ENCODE measurements around the gene DTNB. TPM values are rescaled to one million over a fixed set of nuclear protein-coding genes. Genes with fewer than 3 reads are reported as not detected.

DTNB gene
- polyA plus RNA-seq, 4 donors: 16.4 to 22.2 (median 18.7) TPM

DNA sequence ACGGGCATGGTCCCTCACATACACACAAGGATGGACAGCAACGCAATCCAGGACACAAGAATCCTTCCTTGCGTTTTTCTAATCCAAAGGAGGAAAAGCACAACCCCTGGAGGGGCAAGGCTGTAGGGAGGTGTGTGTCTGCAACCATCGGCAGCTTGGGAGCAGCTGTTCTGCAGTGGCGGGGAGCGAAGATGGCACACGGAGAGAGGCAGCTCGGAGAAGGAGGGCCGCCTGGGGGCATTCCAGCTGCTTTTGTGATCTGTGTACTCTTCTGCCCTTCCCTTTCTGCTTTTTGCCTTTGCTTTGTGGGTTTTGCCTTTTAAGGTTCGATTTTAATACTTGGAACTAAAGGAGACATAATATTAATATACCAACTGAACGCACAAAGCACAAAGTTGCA is 194.6 kb downstream of the DTNB start:
- DNase-seq (ENCODE audit: low read depth in 4 of 4, low spot score in 3 of 4): no peak

GRCh38 chr2:25473758-25474340 is 199.5 kb downstream of the DTNB start:
- DNase-seq (ENCODE audit: low read depth in 4 of 4, low spot score in 3 of 4): peak; percentile 37 to 65 (median 52)

DNA sequence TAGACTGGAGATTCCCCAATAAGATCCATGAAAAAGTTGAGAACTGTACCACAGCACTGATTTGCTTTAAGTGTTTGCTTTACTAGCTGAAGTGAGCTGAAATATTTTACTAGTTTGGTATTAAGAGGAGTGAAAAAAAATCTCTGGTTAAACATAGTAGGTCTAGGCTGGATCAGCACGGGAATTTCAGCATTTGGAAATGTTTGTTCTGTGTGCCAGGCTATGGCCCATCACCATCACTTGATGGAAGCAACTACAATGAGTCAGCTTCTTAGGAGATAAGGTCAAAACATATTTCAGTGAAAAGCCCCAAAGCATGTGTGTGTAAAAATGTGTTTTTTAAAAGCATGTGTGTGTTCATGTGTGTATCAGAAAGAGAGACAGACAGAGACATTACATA is 200.2 kb downstream of the DTNB start:
- no peak for DNase-seq (ENCODE audit: low read depth in 4 of 4, low spot score in 3 of 4)

- no peak for DNase-seq (ENCODE audit: low read depth in 4 of 4, low spot score in 3 of 4)
Observed at GRCh38 chr2:25470806-25471205, 202.6 kb downstream of the DTNB start.

DNA sequence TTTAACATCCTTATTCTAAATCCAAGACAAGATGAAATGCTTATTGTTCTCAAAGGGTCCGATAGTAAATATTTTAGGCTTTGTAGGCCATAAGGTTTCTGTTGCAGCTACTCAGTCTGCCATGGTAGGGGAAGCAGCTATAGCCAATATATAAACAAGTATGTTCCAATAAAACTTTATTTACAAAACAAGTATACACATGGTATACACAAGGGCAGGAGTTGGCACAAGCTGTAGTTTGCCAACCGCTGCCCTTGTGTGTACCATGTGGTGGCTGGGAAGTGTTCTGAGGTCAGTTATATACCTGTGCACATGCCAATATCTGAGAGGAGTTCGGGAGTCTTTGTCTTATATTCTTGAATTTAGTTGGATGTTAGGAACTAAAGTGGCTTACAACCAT is 205.6 kb downstream of the DTNB start:
- DNase-seq (ENCODE audit: low read depth in 4 of 4, low spot score in 3 of 4): no peak

DNA sequence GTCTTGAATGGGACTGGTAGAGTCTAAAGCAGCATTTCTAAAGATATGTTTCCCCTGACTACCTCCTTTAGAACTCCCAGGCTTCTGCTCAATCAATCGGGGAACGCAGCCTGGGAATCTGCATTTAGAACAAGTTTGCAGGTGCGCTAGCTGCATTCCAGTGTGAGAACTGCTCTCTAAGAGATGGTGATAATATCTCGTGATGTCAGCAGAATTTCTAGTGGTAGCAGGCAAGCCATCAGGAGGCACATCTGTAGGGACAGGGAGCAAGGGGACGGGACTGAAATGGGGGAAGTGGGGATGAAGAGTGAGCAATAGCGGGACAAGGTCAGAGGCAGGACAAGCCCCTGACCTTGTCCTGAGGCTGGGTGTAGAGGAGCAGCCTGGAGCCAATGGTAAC is 211.4 kb downstream of the DTNB start:
- DNase-seq (ENCODE audit: low read depth in 4 of 4, low spot score in 3 of 4): no peak

GRCh38 chr2:25460261-25460905 is 213.0 kb downstream of the DTNB start:
- DNase-seq (ENCODE audit: low read depth in 4 of 4, low spot score in 3 of 4): no peak

- DNase-seq (ENCODE audit: low read depth in 4 of 4, low spot score in 3 of 4): no peak
Observed at GRCh38 chr2:25454824-25455611, 218.4 kb downstream of the DTNB start.

- DNase-seq (ENCODE audit: low read depth in 4 of 4, low spot score in 3 of 4): no peak
Observed at GRCh38 chr2:25453199-25453905, 220.0 kb downstream of the DTNB start.

GRCh38 chr2:25448808-25449207 is 224.6 kb downstream of the DTNB start:
- DNase-seq (ENCODE audit: low read depth in 4 of 4, low spot score in 3 of 4): no peak

DNA sequence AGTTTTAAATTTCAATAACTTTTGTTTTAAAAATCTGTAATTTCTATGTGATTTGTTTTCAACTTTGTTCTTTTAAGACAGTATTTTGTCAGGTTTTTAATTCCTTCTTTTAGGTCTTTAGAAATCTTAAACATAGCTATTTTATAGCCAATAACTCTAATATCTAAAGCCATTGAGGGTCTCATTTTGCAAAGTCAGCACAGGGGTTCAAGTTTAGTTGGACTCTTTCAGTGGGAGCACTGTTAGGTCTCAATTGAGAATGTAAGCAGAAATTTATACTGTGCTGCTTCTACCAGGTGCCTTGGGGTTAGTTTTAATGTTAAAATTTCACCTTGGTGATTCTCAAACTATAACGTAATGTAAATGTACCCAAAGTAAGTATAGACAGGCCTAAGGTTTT is 226.4 kb downstream of the DTNB start:
- no peak for DNase-seq (ENCODE audit: low read depth in 4 of 4, low spot score in 3 of 4)

DNA sequence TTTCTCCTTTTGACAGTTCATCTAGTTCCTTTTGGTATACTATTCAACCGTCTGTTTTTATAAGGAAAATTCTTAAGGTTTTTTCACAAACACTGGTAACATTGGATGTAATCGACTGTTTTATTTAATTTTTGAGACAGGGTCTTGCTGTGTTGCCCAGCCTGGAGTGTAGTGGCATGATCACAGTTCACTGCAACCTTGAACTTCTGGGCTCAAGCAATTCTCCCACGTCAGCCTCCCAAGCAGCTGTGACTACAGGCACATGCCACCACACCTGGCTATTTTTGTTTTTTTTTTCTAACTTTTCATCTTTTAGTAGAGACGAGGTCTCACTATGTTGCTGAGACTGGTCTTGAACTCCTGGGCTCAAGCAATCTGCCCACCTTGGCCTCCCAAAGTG is 227.3 kb downstream of the DTNB start:
- DNase-seq (ENCODE audit: low read depth in 4 of 4, low spot score in 3 of 4): no peak

DNA sequence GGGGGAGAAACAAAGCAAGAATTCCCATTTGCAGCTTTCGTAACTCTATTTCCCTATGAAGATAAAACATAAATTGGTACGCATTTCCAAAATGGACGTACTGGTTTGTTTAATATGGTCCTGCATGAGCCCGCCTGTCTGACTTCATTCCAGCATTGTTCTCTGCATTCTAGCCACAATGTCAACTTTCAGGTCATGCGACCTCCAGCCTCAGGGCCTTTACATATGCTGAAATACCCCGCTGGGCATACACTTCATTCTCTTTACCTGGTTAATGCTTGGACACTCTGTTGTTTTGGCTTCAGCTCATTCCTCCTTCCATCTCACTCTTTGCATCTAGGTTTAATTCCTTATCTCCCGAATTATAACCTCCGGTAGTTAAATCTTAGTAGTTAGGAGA is 227.9 kb downstream of the DTNB start:
- no peak for DNase-seq (ENCODE audit: low read depth in 4 of 4, low spot score in 3 of 4)

GRCh38 chr2:25444608-25445270 is 228.6 kb downstream of the DTNB start:
- DNase-seq (ENCODE audit: low read depth in 4 of 4, low spot score in 3 of 4): no peak

- no peak for DNase-seq (ENCODE audit: low read depth in 4 of 4, low spot score in 3 of 4)
Observed at GRCh38 chr2:25443766-25444165, 229.6 kb downstream of the DTNB start.

DNA sequence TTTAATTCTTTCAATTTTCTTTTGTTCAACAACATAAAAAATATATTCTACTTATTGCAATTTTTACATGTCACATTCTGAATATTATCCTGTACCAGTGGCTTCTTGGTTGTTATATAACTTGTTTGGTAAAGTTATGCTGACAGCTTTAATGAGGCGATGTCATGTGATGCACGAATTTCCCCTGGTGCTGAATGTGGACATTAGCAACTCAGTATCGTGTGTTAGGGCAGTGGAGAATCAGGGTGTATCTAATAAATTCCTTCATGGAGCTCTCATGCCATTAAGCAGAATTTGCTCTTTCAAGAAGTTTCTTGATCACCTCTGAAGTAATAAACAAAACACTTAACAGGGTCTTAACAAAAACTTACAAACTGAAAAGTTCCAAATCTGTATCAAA is 232.0 kb downstream of the DTNB start:
- DNase-seq (ENCODE audit: low read depth in 4 of 4, low spot score in 3 of 4): no peak

- no peak for DNase-seq (ENCODE audit: low read depth in 4 of 4, low spot score in 3 of 4)
Observed at GRCh38 chr2:25438793-25439192, 234.6 kb downstream of the DTNB start.

- no peak for DNase-seq (ENCODE audit: low read depth in 4 of 4, low spot score in 3 of 4)
Observed at GRCh38 chr2:25437881-25438662, 235.3 kb downstream of the DTNB start.

GRCh38 chr2:25435421-25435820 is 238.0 kb downstream of the DTNB start:
- no peak for DNase-seq (ENCODE audit: low read depth in 4 of 4, low spot score in 3 of 4)

GRCh38 chr2:25431604-25432003 is 241.8 kb downstream of the DTNB start:
- no peak for DNase-seq (ENCODE audit: low read depth in 4 of 4, low spot score in 3 of 4)

Data from right renal pelvis (tissue), 4 donors.